ENCODE results near the gene ESRP2. TPM values are rescaled to one million over a fixed set of nuclear protein-coding genes. Genes with fewer than 3 reads are reported as not detected.

ESRP2 gene
- total and polyA plus RNA-seq, 2 donors (not counting 3 experiments of a cell fraction or from before 2014, with no cell fraction given) = 0.57 to 0.66 TPM

DNA sequence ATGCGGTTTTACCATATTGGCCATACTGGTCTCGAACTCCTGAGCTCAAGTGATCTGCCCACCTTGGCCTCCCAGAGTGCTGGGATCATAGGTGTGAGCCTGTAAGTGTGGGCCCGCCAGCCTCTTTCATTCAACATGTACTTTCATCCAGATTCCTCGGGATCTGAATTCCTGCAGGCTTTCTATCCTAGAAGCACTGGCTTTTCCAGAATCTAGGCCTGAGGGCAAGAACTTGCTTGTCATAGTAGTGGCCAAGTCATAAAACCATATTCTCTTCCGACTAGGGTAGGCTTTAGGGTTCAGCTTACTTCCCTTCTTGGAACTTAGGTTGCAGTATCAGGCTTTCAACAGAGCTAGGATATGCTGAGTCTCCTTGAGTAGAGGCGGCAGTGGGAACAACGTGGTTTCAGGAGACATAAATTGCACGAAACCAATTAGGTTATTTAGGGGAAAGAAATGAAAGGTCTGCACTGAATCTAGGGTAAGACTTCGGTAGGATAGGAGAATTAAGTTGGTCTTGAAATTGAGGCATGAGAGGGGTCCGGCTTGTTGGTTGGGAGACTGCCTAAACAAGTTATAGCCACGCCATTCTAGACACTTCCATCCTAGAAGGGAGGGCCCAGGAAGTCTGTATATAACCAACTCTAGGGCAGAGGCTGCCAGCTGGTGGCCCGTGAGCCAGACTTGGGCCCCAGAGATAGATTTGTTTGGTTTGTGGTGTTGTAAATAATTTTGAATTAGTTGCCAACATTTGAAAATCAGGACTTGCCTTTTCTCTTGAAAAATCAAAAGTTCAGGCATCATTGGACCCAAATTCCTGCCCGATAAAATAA, 44.0 kb upstream of the ESRP2 start:
- Histone ChIP-seq H3K36me3 (ENCODE audit: control insufficient read depth in 2 of 2, extremely low read depth in 1 of 2, insufficient read depth in 2 of 2, low read length in 2 of 2) (peaks cover 4 to 7% of the 10 kb centered on the region in 2 experiments), H3K79me2 (ENCODE audit: control insufficient read depth, insufficient read depth, low read length) (peaks cover 37% of the 10 kb centered on the region), H3K9me1 (replicated peaks; ENCODE audit: control insufficient read depth, extremely low read depth, insufficient read depth, low read length) (no peaks in the 10 kb centered on the region), H3K4me2 (ENCODE audit: insufficient read depth, low read length) (no peak overlapping the region), H3K9ac (replicated peaks; ENCODE audit: extremely low read depth, insufficient read depth, low read length) (no peak overlapping the region), H3K9me3 (replicated peaks; ENCODE audit: control insufficient read depth, insufficient read depth, low read length) (no peaks in the 10 kb centered on the region), H3K4me1 (ENCODE audit: control insufficient read depth, extremely low read depth, insufficient read depth, low read length) (peaks cover 5% of the 10 kb centered on the region), H3K27me3 (ENCODE audit: control insufficient read depth in 2 of 2, insufficient read depth in 2 of 2, low read length in 2 of 2) (no peaks in the 10 kb centered on the region), H2AFZ (ENCODE audit: low read depth, low read length) (no peak overlapping the region), H3K4me3 (replicated peaks in 1 of 3; ENCODE audit: insufficient read depth in 1 of 3, low read depth in 1 of 3, low read length in 3 of 3) (no peak overlapping the region), H3K27ac (ENCODE audit: insufficient read depth, low read depth, low read length) (no peak overlapping the region), H4K20me1 (replicated peaks; ENCODE audit: control insufficient read depth, extremely low read depth, insufficient read depth, low read length) (no peaks in the 10 kb centered on the region)
- BruUV-seq (replicated peaks) = no TSS peak
- DNase-seq (ENCODE audit: low read depth, low spot score) (no peak), FAIRE-seq (no peak)
- TF ChIP-seq JUN (IDR thresholded peaks at IDR 0.05; ENCODE audit: borderline replicate concordance, insufficient read depth, insufficient read length, low read depth) (no peak), GATA2 (IDR thresholded peaks at IDR 0.05; ENCODE audit: insufficient read depth, insufficient read length, low read depth, low read length) (no peak), MYC (IDR thresholded peaks at IDR 0.05; ENCODE audit: low read depth, low read length) (no peak), POLR2A (IDR thresholded peaks at IDR 0.05; ENCODE audit: low read depth, low read length) (no peak), EZH2 (IDR thresholded peaks at IDR 0.05; ENCODE audit: borderline replicate concordance, low read depth, low read length, severe bottlenecking) (no peak)
- TF ChIP-seq, protein P1, sequence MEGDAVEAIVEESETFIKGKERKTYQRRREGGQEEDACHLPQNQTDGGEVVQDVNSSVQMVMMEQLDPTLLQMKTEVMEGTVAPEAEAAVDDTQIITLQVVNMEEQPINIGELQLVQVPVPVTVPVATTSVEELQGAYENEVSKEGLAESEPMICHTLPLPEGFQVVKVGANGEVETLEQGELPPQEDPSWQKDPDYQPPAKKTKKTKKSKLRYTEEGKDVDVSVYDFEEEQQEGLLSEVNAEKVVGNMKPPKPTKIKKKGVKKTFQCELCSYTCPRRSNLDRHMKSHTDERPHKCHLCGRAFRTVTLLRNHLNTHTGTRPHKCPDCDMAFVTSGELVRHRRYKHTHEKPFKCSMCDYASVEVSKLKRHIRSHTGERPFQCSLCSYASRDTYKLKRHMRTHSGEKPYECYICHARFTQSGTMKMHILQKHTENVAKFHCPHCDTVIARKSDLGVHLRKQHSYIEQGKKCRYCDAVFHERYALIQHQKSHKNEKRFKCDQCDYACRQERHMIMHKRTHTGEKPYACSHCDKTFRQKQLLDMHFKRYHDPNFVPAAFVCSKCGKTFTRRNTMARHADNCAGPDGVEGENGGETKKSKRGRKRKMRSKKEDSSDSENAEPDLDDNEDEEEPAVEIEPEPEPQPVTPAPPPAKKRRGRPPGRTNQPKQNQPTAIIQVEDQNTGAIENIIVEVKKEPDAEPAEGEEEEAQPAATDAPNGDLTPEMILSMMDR (IDR thresholded peaks at IDR 0.05; ENCODE audit: extremely low read depth in 1 of 2, insufficient read depth in 1 of 2, low read depth in 1 of 2, low read length in 2 of 2) = no peak
- TF ChIP-seq, protein P2, sequence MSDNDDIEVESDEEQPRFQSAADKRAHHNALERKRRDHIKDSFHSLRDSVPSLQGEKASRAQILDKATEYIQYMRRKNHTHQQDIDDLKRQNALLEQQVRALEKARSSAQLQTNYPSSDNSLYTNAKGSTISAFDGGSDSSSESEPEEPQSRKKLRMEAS (IDR thresholded peaks at IDR 0.05; ENCODE audit: insufficient read depth, insufficient read length) = no peak
- ChIA-PET POLR2A (no interaction called here), CTCF (interaction anchor here (0.7 to 1.6 kb wide), 3 partner anchors 9 to 16 kb away, joined by 4 to 9 read pairs (median 4); partner anchors contain the start of gene SLC7A6)
- intact Hi-C loops (cut with micrococcal nuclease) = no loop called here
- dilution Hi-C loops (cut with MboI; ENCODE audit: extremely low pct_ligation_motif_present, low sequenced_read_pairs) = no loop called here
